RCC 7860 (cell line): ENCODE measurements around the gene TTC7B.
A peak's percentile ranks its signal among the peaks of the same experiment; 100 is the strongest.
"Not testable (repeated sequence)": the region's sequence is repeated elsewhere in the genome, so short reads cannot be mapped to it uniquely, and the experiment has no call there.

Source experiments
- DNase-seq: peaks from one replicate; pipeline ENCODE4 v3.0.0-alpha.2; 2015; ENCODE audit warnings: low spot score
- FAIRE-seq: peaks from 2 replicates; lab custom pipeline; 2012; peaks lifted over from hg19 to GRCh38; lab: Jason Lieb, UNC

TTC7B gene

DNA sequence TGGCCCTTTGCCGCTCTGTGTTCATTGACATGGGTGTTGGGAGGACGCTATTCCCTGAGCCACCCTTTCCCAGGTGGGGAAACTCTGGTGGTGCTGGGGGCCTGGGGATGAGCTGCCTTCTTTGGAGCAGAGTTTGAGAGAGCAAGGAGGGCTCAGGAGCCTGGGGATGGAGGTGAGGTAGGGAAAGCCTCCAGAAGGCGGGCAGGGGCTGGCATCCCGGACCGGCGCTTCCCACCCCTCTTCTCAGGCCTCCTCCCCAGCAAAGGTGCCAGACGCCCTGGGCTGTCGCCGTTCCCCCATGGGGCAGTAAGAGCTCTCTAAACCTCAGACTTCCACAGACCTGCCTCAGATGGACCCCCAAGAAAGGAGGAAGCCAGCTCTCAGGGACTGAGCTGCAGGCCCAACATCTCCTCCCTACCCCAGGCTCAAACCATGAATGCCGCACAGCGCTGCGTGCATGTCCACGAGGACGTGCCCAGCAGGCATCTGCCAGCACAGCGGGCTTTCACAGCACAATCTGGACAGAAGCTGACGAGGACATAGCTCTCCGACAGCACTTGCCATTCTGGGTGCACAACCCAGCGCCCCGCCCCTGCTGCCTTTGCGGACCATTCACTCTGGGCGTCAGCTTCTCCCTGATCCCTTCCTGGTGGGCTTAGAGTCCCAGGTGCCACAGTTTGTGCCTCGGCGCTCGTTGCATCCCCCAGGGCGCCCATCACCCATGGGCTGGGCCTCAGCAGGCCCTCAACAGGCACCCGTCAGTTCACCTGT, 14.9 kb upstream of the TTC7B start:
- DNase-seq = no peak
- FAIRE-seq = no peak

DNA sequence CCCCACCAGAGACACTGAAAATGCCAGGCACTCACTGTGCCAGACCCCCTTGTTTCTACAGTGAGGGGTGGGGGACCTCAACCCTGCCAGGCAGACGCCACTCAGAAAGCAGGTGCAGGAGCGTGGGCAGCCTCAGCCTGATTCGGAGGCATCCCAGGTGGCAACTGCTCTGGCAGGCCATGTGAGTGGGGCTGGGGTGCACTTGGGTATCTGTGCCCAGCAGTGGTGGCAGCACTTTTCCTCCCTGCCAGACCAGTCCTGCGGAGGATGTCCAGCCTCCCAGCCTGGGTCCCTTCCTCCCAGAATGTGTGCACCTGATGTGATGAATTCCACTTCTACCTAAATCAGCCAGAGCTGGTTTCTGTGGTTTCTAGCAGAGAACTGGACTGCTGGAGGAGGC, 13.4 kb upstream of the TTC7B start:
- FAIRE-seq = no peak

DNA sequence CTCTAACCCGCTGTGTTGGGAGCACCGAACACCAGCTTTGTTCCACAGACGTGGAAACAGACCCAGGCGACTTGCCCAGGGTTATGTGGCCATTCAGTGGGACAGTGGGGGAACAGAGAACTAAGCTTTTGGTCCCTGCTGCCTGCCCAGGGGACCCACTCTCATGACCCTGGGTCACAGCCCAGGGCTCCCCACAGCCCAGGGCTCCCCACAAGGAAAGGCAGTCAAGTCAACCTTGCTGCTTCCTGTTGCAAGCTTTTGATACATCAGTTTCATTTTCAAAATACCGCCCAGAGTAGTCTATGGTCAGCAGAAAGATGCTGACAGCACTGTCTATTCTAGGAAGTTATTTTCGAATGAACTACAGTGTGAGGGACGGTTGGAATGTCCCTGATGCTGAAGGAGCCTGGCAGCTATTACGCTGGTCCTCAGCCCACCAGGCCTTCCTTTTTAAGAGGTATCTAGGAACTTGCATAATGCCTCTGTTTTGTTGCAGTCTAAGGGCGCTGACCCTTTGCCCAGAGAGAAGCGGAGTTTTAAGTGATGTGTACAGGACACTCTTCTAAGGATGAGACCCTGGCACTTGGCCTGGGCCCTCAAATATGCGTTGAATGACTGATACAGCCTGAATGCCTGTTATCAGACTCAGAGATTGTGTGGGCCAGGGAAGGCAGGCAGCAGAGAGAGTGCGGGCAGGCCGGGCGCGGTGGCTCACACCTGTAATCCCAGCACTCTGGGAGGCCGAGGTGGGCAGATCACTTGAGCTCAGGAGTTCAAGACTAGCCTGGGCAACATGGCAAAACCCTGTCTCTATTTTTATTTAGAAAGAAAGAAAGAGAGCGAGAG, 12.6 kb upstream of the TTC7B start:
- no peak for DNase-seq
- FAIRE-seq = no peak

More for the DNA sequence above, 13.4 kb upstream of the TTC7B start:
- DNase-seq = no peak

DNA sequence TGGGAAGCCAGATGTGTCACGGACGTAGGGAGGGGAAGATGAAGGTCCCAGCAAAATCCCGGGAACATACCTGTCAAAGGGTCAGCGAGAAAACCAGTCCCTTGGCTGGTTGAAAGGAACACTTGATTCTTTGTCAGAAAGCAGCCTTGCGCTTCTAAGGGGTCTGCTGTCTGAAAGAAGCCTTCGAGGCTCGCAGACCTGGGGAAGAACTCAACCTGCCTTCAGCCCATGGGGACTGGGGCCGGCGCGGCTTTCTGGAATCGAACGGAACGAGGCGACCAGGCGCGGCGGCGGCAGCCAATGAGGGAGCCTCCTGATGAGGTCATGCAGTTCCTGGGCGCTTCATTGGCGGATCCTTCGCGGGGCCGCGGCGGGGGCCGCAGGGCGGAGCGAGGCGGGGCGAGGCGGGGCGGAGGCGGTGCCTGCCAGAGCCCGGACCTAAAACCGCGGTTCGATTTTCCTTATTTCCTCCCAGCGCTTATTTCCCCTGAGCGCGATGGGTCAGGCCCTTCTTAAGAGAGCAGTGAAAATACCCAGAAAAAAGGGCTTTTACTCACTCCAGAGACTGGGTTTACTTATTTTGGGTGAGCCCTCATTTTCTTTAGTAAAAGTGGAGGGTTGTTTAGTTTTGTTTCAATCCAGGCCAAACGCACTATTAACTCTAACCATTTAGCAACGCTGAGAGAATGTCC, 11.8 kb upstream of the TTC7B start:
- FAIRE-seq (no peak), DNase-seq (peak; percentile 54)

DNA sequence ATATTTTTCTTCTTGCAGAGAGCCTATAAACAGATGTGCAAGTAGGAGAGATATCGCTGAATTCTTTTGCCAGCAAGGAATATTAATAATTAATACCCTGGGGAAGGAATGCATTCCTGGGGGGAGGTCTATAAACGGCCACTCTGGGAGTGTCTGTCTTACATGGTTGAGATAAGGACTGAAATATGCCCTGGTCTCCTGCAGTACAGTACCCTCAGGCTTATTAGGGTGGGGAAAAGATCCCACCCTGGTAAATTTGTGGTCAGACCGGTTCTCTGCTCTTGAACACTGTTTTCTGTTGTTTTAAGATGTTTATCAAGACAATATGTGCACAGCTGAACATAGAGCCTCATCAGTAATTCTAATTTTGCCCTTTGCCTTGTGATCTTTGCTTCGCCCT, 7.3 kb upstream of the TTC7B start:
- not testable (repeated sequence) for DNase-seq, FAIRE-seq

DNA sequence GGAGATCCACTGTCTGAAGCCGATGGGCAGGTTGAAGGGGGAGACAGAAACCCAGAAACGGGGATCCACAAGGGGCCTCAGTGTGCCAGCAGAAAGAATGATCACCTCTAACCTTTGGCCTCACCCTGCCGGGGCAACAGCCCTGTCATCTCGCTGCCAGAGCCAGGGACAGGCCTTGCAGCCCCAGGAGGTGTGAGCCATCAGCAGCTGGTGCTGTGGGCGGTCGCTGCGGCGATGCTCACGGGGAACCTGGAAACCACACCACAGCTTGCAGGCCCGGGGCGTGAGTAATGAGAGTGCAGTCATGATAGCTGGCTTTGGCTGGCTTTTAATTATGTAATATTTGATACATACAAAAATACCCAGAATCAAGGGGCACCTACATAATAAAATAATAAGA, 4.7 kb upstream of the TTC7B start:
- FAIRE-seq (no peak), DNase-seq (peak; percentile 48)

DNA sequence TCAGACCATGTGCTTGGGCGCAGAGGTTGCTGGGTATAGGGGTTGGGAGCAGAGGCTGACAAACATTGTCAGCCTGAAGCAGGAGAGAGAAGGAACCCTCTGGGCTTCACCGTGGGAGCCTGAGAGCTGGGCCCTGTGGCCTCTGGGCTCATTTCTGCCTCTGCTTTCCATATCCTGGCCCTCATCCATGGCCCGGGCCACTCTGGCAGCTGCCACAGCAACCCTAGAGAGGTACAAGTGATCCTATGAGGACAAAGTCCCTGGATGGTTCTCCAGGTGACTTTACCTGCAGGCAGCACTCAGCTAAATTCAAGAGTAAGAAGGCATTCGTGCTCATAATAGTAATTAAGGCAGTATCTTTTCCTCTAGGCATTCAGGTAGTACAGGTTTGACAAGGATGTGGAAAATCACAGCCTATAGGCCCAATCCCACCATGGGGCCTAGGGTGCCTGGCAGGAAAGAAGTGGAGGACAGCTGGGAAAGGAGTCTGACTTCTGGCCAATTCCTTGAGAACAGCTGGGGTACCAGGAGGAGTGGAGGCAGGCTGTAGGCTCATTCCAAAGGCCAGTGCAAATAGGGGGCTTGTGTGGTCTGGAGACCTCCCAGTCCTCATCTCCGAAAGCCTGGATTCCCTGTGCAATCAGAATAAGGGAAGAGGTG, 3.6 kb upstream of the TTC7B start:
- FAIRE-seq = no peak
- no peak for DNase-seq

DNA sequence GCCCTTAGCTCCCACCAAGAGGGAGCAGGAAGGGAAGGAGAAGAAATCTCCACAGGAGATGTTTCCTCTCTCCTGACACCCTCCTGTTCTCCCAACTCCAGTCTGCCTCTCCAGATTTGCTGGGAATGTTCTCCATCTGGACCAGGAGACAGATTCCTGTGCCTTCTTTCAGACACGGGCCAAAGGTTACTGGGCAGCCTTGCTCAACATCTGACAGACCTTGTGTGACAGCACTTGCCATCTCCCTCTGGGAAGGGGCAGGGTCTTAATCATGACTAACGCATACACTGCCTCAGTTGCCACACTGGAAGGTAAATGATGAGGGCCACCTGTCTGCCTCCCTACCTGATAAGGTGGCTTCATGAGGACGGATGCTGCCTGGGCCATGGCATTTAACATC, 2.5 kb upstream of the TTC7B start:
- DNase-seq (no peak), FAIRE-seq (no peak)

DNA sequence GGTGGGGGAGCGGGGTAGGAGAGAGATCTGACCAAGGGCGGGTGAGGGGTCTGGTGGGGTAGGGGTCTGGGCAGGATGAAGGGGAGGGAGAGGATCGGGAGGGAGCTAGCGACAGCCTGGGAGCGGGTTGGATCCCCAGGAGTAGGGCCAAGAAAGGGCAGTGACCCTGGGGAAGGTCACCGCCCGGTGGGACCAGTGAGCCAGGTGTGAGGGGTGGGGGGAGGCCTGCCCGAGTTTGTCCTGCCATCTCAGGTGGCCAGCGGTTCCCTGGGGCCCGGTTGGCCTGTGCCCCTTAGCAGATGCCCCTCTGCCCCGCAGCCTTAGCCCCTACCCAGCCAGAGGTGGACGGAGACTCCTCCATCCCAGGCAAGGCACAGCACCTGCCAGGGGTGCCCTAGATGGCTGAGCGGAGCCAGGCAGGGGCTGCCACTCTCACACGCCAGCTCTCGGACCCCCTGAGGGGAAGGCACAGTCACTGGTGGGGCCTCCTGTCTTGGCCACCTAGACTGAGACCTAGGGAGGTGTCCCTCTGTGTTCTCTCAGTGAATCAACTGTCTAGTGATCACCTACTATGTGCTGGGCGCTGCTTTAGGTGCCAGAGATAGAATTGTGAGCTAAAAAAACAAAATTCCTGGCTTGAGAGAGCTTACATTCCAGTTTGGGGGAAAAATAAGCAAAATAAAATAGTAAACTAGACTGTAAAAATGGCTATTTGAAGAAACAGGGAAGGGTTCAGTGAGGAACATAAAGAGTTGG, 629 bp upstream of the TTC7B start:
- DNase-seq (no peak), FAIRE-seq (no peak)

DNA sequence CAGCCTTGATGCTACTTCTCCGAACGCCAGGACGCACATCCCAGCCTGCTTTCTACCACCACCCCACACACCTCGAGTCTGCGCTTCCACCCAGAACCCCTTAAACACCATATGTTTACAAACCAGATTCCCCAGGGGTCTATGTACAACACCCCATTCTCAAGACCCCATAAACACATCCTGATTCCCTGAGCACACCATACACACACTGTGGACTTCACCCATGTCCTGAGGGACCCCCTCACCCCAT, 733 bp downstream of the TTC7B start:
- no peak for FAIRE-seq

DNA sequence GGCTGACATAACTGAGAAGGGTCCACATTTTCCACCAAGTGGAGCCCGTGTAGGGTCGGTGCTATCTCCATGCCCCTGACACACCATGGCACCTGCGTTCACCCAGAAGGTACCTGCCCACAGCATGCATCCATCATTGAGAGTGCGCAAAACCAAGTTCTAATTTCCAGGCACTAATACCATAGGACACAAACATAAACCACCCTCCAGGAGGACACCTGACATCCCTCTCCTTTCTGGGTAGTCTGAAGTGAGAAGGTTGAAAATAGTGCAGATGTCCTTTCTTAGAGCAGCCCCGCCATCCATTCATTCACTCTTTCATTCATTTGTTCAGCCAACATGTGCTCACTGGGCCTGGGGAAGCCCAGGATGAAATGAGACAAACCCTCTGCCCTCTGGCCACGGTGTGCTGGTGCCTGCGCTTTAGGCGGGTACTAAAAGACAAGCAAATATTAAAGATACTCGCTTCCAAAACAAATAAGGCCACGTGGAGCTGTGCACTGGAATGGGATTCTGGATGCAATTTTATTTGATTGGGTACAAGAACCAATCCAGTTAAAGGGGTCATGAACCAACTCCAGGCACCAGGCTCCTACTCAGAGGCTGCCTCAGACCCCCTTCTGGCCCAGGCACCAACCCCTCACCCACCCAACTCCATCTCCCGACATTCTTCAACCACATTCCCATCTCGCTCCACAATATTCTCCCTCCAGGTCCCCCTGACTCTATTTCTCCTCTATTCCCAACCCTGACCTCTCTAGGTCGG, 1.2 kb downstream of the TTC7B start:
- FAIRE-seq (no peak), DNase-seq (no peak)

More for the DNA sequence above, 733 bp downstream of the TTC7B start:
- DNase-seq = no peak

DNA sequence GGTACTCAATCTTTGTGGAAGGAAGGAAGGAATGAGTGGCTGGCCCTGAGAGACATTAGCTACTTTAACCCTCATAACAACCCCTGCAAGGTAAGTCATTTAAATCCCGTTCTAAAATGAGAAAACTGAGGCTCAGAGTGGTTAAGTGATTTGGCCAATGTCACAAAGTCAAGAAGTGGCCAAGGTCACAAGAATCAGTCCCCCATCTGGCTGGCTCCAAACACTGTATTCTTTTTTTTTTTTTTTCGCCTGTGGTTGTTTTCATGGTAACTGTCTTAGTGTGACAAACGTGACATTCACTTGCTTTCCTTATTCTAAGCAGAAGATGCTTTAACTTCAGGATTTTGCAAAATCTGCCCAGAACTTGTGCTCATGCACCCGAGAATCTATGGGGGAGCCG, 2.8 kb downstream of the TTC7B start:
- DNase-seq (no peak), FAIRE-seq (no peak)

DNA sequence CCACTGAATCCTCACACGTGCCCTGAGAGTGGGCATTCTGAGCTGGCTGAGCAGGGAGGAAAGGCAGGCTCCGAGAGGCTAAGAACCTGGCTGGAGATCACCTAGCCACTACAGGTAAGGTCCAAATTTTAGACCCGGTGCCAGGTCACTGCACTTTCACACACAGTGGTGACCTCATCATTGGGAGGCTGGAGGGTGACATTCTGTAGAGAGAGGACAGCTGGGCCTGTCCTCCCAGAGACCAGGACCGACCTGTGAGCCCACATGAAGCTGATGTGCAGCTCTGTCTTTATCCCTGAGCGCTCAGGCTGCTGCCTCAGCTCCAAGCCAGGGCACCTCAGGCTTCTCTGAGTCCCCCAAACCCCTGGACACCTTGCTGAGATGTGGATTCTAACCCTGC, 4.1 kb downstream of the TTC7B start:
- no peak for FAIRE-seq

DNA sequence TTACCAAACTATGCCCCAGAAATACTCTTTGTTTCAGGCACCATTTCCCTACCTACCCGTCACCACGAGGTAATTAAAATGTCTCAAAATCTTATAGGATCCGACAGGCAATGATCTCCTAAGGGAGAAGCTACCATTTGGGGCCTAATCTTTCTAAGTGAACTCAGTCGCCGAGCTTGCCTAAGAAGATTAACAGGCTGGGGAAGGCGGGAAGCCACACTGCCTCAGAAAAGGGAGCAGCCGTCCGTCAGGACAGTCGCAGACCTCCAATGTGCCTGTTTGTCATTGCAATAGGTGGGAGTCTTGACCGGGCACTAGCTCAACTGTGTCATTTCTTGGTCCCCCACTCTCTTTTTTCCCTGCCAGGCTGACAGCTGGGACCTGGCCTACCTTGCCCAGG, 4.6 kb downstream of the TTC7B start:
- DNase-seq = no peak
- FAIRE-seq = no peak

More for the DNA sequence above, 4.1 kb downstream of the TTC7B start:
- no peak for DNase-seq

DNA sequence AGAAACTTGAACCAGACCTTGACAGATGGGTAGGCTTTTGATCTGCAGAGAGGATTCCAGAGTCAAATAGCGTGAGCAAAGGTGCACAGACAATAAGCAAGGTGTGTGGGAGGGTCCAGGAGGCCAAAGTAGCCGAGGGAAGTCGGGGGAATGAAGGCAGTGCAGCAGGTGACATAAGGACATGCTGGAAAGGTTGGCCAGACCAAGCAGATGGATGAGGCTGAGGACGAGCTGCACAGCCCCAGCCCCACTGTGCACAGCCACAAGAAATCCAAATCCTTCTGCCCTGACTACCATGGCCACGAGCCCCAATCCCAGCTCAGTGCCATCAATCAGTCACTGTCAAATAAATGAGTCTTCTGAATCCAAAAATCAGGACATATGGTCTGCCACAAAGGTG, 5.4 kb downstream of the TTC7B start:
- FAIRE-seq (no peak), DNase-seq (no peak)

DNA sequence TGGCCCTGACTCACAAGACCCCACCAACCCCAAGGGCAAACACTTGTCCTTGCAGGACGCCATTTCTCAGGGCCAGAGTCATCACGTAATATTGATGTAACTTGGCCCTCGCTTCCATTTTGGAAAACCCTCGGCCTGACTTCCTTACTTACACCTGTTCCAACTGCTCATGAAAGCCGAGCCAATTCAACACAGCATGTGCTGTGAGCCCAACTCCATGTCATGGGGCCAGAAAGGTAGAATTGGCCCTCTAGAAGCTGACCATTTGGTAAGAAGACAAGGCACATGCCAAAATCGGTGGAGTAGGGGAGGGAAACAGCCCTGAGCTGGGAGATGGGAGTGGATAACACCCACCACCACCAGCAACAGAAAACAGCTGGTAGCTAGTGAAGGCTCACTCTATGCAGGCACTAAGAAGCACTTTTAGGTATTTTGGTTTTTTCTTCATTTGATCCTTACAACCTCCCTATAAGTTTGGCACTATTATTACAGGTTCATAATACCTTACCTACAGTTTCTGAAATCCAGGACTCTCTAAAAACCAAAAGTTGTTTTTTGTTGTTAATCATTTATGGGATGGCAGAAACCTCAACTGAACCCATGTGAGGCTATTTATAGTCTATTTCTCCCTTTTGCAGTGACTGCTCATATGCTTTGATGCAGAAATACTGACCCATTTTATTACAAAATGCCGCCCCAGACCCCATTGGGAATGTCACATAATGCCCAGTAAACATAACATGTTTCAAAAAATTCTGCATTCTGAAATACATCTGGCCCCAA, 6.5 kb downstream of the TTC7B start:
- DNase-seq (no peak), FAIRE-seq (no peak)

DNA sequence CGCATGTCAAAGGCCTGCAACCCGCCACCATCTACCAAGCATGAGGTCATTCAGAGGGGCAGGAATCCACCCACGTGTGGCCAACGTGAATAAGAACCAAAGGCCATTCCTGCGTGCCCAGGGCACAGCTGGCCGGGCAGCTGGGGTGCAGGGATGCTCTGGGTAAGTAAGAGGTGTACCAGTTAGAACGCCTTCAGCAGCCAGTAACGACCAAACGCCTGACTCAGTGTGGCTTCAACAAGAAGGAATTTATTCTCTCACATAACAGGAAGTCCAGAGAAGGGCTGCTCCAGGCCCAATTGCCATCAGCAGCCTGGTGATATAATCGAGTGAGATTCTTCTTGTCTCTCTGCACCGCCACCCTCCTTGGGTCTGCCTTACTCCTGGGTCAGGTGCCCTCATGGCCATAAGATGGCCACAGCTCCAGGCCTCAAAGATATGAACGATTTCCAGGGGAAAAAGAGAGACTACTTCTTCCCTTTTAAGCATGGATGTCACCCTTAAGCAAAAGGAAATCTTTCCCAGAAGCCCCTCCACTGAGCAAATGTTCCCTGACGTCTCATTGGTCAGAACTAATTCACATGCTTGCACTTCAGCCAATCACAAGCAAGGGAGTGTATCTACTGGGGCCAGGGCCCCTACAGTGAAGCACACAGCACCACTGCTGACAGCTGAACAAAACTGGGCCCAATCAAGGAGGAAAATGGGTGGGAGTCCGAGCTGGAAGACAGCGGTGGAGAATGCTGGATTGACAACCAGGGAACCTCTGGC, 7.3 kb downstream of the TTC7B start:
- peak; percentile 60 for DNase-seq
- no peak for FAIRE-seq

DNA sequence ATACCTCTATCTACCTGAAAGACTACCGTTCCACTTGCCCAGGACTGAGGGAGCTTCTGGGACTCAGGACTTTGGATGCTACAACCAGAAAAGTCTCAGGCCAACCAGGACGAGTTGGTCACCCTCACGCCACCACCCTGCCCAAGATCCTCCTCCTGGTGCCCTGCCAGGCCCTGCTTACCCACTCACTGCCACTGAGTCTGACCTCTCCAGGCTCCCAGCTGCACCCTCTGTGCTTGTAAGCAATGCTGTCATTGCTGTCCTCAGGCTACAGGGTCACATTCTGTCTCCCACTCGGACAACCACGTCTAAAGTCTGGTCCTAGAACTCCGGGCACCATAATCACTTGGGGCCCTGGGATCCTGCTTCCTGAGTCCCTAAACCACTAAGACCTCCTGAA, 9.2 kb downstream of the TTC7B start:
- FAIRE-seq (no peak), DNase-seq (no peak)
